Retinal pigment epithelial cell (primary cell): Measurements from ENCODE around the gene EPHA8.

Source experiments
- DNase-seq: peaks from one replicate; pipeline ENCODE4 v3.0.0-alpha.2; 2010; ENCODE audit warnings: low read depth
- H3K4me3 ChIP-seq: 2 replicates; pipeline ENCODE4 v1.5.1; 2011; ENCODE audit warnings: mild to moderate bottlenecking, low read length, control low read depth, moderate library complexity
- TF ChIP-seq, protein P1 (sequence below): conservative IDR thresholded peaks from 2 replicates; pipeline ENCODE4 v1.5.1; 2011; ENCODE audit warnings: low read depth, low read length, control low read depth, inconsistent platforms

Gene EPHA8

DNA sequence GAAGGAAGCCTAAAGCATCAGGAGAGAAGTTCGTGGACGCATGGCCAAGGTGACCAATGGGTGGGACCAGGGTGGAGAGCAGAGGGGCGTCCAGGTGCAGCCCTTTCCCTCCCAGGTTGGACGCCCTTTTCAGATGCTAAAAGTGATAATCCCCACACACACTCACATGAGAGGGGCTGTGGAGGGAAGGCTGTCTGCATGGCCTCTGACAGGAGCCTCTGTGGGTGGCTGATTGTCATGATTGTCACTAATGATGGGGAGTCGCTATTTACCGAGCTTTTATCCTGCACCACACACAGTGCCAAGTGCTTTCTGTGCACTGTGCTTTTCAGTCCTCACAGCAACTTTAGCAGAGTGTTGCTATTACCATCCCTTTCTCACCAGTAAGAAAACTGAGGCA, 46.0 kb downstream of the EPHA8 start:
- no peak overlapping the region for H3K4me3 ChIP-seq
- DNase-seq = no peak
- TF ChIP-seq, protein P1, sequence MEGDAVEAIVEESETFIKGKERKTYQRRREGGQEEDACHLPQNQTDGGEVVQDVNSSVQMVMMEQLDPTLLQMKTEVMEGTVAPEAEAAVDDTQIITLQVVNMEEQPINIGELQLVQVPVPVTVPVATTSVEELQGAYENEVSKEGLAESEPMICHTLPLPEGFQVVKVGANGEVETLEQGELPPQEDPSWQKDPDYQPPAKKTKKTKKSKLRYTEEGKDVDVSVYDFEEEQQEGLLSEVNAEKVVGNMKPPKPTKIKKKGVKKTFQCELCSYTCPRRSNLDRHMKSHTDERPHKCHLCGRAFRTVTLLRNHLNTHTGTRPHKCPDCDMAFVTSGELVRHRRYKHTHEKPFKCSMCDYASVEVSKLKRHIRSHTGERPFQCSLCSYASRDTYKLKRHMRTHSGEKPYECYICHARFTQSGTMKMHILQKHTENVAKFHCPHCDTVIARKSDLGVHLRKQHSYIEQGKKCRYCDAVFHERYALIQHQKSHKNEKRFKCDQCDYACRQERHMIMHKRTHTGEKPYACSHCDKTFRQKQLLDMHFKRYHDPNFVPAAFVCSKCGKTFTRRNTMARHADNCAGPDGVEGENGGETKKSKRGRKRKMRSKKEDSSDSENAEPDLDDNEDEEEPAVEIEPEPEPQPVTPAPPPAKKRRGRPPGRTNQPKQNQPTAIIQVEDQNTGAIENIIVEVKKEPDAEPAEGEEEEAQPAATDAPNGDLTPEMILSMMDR = no peak

DNA sequence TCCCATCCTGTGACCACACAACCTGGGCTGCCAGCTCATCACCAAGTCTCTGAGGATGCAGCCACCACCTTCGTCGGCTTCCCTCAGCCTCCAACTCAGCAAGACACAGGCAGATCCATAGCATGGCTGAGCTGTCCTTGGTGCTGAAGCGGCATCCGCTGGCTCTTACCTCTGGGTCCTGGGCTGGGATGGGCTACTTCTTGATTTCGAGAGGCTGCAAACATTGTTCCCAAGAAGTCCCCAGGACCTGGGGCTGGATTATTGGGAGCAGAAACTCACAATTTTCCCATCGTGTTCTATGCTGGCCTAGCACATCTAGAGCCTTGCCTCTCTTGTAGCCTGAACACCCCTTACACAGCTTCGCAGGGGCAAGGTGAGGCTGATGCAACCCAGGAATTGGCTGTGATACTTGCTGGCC, 48.2 kb downstream of the EPHA8 start:
- DNase-seq = no peak
- H3K4me3 ChIP-seq = no peak overlapping the region
- TF ChIP-seq, protein P1 = no peak

DNA sequence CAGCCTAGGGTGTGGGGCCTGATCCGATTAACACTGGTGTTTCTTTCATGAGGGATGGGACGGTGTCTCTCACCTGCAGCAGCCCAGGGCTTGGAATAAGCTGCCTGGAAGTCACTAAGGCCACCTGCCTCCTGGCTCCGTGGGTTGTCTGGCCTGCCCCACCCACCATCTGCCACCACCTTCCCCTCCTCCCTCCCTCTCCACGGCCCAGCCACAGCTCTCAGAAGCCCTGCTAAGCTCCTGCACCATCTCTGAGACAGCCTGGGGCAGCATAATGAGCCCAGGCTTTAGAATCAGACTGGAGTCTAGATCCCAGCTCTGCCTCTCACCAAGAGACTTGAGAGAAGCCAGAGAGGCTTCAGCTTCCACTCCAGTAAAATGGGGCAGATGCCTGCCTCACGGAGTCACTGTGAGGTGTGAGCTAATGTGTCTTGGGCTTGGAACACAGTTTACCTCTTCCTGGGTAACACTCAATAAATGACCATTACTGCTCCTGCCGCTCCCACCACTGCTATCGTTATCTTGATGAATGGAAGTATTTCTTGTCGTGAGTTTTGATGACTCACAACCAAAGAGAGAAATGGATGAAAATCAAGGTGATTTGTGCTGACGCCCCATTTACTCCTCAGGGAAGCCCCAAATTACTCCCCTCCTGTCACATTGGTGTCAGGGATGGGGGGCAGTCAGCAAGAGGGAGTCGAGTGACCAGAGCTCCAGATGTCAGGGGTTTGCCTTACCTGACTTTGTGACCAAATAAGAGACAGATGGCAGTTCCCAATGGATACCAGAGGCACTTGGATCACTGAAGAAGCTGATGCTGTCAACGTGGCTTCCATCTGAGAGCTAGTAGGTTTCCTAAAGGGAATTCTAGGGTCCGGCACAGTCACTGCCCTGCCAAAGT, 49.6 kb downstream of the EPHA8 start:
- TF ChIP-seq, protein P1 = no peak
- DNase-seq = no peak
- no peak overlapping the region for H3K4me3 ChIP-seq

DNA sequence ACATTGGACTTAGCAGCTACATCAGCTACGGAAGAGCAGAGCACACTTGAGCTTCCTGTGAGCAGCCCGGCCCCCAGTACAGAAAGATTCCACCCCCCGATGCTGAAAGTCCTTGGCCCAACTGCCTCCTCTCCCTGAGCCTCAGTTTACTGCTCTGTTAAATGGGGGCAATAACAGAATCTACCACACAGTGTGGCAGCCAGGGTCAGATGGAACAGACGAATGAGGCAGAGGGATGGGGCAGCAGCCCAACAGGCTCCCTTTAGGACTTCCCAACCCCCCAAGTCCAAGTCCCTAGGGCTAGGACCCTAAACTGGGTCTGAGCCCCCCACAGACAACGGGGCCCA, 50.3 kb downstream of the EPHA8 start:
- no peak for DNase-seq
- H3K4me3 ChIP-seq = no peak overlapping the region
- TF ChIP-seq, protein P1 = no peak

DNA sequence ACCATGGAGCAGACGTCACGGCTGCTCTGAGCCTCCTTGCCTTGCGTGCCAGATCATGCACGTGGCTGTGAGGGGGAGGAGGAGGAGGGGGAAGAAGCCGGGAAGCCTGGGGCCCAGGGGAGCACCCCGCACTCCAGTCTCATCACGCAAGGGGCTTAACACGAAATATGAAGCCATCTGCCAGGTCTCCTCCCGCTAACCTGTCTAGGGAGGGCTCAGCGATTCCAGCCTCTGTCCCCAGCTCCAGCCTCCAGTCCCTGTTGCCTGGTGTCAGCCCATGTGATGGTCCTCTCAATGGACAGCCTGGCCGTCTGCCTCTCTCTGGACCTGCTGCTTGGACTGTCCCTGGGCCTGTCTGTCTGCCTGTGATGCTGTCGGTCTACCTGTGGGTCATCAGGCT, 50.7 kb downstream of the EPHA8 start:
- TF ChIP-seq, protein P1 = no peak
- H3K4me3 ChIP-seq = no peak overlapping the region
- DNase-seq = no peak

DNA sequence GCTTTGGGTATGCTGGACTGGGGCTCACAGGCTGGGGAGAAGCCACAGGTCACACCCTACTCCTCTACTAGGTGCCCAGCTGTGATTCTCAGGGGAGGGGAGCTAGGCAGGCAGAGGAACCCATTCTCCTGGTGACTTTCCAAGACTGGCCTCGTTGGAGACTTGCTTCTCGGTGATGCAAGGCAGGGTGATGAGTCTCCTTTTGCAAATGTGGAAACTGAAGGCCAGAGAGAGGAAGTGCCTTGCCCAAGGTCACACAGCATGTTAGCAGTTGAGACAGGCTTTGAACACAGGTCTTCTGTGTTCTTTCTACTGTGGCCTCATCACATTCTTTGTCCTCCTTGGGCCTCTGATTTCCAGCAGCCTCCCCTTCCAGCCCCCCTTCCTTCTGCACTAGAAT, 52.6 kb downstream of the EPHA8 start:
- no peak for DNase-seq
- TF ChIP-seq, protein P1 = no peak
- no peak overlapping the region for H3K4me3 ChIP-seq

DNA sequence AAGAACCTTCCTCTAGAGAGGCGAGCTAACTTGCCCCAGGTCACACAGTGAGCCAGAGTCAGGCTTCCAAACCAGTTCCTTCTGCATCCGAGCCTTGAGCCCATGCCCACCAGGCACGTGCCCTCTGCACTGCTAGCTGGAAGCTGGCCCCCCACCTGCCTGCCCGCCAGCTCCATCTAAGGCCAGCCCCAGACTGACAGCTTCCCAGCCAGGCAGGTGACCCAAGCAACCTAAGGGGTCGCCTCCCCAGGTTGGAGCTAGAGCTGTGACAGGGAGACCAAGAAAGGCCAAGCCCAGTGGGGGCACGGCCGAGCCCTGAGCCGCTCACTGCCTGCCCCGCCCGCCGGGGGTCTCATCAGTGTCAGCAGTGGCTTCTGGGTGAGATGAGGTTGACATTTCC, 53.3 kb downstream of the EPHA8 start:
- H3K4me3 ChIP-seq = no peak overlapping the region
- TF ChIP-seq, protein P1 = no peak
- no peak for DNase-seq
